Stimulated activated CD8-positive, alpha-beta memory T cell treated with anti-CD3 and anti-CD28 coated beads, Interleukin-15, amount 100 ng/mL, for 24 hours (primary cell): Measurements from ENCODE around the gene APOA5.
A peak's percentile ranks its signal among the peaks of the same experiment; 100 is the strongest.

Experiments
- DNase-seq: peaks from one replicate; pipeline ENCODE4 v3.0.0-alpha.2; 2020; ENCODE audit warnings: low read depth

APOA5 gene

DNA sequence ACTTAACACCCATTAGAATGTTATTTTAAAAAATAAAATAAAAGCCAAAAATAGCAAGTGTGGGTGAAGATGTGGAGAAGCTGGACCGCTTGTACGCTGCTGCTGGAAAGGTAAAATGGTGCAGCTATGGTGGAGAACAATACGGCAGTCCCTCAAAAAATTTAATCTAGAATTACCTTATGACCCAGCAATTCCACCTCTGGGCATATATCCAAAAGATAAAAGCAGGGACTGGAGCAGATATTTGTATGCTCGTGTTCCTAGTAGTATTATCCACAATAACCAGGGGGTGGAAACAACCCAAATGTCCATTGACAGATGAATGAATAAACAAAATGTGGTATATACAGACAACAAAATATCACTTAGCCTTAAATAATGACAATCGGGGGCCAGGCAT is 6.1 kb upstream of the APOA5 start:
- DNase-seq = no peak

DNA sequence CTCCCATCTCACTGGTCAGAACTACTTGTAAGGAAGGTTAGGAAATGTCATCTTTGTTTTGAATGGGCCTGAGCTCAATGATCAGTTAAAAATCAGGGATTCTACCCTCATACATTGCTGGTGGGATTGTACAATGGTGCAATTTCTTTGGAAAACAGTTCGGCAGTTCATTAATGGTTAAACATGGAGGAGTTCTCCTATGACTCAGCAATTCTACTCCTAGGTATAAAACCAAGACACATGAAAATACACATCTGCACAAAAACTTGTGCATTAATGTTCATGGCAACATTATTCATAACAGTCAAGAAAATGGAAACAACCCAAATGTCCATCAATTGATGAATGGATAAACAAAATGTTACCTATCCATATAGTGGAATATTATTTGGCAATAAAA is 4.9 kb upstream of the APOA5 start:
- DNase-seq = no peak

DNA sequence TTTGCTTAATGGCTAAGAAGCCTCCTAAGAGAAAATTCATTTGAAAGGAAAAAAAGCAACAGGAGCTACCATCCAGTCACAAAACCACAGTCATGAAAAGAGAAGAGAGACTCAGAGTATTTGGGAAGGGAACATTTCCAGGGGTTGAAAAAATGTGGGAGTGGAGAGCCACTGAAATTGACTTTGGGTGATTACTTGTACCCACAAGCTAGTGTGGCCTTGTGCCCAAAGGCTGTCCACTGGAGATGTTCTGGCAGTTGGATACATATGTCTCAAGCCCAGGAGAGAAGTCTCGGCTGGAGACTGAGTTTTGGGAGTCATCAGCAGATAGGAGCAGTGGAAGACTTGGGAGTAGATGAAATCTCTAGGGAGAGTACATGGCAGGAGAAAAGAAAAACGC is 3.2 kb upstream of the APOA5 start:
- DNase-seq = no peak

DNA sequence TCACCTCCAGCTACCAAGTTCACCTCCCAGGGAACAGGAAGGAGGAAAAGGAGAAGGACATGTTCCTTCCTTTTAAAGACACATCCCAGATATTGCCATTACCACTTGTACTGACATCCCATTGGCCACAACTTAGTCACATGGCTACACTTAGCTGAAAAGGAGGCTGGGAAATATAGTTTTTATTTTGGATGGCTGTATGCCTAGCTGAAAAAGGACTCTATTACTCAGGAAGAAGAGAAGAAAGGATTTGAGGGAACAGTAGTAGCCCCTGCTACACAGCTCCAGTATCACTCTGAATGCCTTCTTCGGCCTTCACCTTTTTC is 2.1 kb upstream of the APOA5 start:
- no peak for DNase-seq

DNA sequence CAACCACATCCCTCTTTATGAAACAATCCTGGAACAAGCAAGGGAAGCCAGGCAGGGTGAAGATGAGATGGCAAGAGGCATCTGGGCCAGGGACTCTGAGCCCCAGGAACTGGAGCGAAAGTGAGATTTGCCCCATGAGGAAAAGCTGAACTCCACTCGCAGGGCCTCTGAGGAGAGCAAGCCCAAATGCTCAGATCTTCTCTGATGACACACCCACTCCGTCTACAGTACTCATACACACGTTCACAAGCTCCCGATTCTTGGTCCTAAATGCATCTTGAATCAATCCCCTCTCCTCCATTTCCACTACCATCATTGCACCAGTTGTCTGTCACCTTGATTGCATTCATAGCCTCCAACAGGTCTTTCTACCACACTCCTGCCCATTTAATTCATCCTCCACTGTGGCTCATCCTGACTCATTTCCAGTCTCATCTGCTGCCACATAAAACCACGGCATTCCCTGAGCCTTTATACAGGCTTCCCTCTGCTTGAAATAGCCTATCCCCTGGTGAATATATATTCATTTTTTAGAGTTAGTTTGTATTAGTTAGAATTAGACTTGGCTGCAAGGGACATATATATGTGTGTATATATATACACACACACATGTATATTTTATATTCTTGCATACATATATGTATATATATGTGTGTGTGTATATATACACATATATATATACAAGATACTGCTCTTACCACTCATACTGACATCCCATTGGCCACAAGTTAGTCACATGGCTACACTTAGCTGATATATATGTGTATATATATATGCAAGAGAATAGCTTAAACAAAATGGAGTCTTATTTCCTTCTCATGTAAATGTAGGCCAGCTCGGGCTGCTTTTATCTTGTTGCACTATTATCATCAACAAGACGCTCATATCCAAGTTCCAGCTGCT is 1.4 kb upstream of the APOA5 start:
- DNase-seq = no peak

DNA sequence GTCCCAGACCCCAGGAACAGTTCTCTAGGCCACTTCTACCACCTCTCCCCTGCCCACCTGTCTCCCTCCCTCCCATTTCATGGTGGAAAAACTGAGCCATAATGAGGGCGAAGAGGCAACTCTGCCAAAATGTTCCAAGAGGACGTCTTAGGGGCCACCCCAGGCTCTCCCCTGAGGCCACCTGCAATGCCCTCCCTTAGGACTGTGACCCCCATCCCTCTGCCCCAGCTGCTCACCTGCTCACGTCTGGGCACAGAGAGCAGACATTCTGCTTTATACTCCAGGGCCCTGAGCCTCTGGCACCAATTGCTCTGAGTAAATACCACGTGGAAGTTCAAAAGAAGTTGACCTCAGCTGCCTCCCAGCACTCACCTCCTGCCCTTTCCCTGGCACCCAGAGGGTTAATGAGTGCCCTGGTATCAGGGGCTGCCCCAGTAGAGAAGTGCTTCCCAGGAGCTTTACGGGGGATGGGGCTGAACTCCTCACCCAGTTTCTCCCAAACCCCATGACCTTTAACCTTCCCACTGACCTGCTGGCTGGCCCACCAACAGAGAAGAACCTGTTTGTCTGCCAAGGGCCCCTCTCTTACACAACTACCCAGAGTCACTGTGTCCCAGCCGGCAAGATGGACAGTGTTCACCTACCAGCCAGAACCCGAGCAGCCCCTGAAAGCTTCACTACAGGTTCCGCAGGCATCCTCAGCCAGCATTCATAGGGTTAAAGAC is 627 bp upstream of the APOA5 start:
- DNase-seq = no peak

DNA sequence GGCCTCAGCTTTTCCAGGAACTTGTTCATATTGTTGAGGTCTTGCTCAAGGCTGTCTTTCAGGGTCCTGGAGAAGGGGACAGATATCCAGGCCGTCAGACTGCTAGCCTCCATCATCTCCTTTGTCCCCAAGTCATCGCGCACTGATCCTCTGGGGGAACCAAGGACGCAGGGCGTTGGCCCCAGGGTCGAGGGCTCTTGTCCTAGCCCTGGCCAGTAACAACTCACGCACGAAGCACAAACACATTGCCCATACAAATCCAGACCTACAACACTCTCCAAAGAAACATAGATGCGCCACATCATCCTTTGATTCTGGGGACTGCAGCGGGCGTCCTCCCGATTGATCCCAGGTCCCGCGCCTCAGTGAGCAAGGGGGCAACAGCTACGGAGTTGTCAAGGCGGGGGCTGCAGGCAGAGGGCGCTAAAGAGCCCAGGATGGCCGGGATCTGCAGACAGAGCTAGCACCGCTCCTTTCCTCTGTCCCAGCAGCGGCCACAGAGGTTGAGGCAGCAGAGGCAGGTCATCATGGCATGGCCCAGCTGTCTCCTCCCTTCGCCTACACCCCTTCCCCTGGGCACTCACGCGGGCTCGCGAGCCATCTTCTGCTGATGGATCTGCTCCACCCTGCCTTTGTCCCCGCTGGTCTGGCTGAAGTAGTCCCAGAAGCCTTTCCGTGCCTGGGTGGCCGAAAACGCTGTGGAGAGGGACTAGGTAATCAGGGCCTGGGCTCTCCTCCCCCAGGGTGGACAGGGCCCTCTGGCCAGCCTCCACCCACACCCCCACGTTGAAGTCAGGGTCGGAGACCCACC is 472 bp downstream of the APOA5 start:
- DNase-seq = peak; percentile 56

DNA sequence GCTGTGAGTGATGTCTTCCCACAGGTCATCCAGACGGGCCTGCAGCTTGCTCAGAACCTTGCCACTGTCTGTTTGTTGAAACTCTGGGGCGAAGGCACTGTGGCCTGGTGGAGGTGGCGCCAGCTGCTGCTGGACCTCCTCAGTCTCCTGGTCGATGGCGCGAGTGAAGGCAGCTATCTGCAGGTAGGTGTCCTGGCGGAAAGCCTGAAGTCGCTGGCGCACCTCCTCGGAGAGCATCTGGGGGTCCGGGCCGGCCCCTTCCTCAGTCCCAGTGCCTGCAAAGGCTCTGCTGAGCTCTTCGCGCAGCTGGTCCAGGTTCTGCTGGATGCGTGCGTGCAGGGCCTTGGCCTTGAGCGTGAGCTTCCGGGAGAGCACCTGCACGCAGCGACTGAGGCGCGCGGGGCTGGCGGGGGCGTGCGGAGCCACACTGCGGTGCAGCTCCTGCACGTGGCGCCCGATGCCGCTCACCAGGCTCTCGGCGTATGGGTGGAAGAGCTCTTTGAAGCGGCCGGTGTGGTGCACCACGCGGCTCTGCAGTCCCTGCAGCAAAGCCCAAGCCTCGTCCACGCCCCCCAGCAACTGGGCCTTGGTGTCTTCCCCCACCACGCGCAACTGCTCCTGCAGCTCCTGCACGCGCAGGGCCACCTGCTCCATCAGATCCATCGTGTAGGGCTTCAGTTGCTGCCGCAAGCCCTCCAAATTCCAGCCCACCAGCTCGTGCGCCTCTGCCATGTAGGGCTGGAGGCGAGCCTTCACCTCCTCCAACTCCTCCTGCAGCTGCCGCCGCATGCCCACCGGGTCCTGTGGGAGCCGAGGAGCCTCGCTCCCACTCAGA is 1.3 kb downstream of the APOA5 start:
- DNase-seq = no peak

DNA sequence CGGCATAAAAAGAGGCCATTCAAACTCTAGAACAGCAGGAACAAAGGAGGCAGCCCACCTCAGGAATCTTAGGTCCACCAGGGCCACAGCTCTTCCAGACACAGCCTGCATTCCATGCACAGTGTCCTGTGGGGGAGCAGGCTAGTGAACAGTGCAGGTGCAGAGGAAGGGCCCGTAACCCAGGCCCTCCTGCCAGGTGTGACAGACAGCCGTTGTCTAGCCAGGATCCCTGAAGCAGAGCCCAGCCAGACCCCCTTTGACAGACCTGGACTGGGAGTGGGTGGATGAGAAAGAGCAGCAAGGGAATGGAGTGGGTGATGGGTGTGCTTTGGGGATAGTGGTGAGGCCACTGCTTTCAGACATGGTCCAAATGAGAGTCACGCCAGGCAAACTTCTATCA is 2.7 kb downstream of the APOA5 start:
- DNase-seq = no peak

DNA sequence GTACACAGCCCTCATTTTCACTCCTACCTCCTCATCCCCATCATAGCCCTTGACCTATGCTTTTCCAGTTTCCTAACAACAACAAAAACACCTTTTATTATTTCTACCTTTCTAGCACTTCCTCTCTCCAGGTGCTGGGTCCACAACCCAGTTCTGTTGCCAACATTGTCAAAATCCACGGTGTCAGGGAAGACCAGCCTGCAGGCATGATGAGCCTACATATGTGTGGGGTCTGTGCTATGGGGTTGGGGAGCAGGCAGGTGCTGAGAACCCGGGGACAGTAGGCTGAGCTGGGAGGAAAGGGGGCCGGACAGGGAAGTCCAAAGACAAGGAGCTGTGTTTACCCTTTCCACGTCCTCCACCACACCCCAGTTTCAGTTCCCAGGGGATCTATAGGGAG is 3.1 kb downstream of the APOA5 start:
- DNase-seq = no peak

DNA sequence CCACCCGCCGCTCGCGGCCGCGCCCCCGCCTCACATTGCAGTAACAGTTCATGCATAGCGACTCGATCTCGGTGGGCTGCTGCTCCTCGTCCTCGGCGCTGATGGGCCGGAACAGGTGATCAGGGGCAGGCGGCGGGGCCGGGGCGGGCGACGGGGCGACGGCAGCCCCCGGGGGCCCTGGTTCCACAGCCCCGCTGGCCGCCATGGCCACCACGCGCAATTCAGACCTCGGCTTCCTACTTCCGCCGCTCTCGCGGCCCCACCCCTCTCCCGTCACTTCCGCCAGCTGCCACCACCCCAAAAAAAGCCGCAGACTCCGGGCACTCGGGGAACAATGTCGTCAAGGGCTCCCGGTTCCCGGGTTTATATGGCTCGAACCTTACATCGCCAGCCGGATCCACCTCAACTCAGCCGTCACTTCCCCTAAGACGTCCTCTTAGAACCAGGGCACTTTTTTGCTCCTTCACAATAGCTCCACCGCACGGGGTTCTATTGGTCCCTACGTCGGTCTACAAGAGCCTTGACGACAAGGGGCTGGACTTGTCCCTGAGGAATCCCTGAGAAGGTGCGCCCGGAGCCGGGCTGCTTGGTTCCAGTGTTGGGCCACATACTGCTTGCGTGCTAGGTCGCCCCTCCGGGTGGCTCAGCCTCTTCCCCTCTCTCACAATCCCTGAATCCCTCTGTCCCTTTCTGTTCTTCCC is 3.7 kb downstream of the APOA5 start, which contains the start of gene ZPR1:
ZPR1 (minus strand) TSS at position 238 of the 701 bp plus-strand sequence; CDS start at position 205, 33 bp downstream.
- peak; percentile 71 for DNase-seq

DNA sequence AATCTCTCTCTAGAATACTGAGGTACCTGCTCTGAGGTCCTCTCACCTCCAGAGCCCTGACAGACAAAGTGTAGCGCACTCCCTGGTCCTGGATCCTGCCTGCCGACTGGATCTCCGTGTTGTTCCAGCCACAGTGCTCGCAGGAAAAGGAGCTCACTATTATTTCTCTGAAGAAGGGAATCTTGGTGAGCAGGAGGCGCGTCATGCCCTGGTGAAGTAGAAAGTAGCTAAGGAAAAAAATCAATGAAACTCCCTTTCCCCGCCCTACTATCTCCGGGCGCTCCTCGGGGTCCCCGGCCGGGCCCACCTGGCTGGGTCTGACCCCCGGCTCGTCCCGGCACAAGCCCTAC is 4.3 kb downstream of the APOA5 start:
- no peak for DNase-seq

DNA sequence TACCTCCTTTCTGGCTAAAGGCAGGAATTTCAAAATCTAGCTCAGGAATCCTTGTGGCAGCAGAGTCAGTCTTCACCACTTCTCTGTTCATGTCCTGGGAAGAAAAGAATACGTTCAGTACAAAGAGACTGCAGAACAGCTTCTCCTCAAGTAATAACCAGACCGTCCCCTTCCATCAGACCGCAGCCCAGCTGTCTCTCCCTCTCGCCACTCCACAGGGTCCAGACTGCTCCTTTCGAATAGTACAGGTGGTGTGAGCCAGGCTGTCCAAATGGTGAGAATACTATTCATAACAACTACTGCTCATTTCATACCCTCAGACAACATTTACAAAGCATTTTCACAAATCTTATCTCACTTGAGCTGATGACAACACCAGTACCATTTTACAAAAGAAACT is 4.7 kb downstream of the APOA5 start:
- DNase-seq = no peak

DNA sequence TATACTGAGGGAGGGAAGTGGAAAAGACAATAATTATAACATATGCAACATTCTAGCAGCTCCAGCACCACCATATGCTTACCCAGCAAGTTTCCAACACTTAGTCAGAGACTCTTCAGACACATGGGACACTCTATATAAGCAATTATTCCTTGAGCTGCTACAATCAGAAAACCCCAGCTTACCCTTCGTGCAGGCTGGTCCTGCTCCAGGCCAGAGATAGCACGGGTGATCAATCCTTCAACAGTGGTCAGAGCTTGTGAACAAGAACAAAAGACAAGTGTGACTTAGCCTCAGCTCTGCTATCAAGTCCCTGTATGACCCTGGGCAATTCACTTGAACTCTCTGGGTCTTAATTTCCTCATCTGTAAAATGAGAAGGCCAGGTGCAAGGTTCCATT is 5.4 kb downstream of the APOA5 start:
- DNase-seq = no peak

DNA sequence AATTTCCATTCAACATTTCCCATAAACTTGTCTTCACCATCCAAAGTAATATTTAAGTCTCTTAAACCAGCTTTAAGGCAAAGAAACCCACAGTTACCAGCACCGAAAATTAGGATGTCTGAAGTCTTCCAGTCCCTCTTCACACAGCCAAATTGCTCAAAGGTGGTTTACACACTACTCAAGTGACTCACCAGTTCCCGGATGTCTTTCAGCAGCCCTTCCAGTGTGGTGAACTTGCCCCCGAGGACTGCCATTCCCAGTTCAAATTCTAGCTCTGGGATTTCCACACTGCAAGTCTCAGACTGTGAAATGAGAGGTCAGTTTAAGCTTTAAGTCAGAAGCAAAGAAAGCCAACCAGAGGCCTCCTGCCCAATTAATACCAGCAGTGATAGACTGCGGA is 9.0 kb downstream of the APOA5 start:
- no peak for DNase-seq

DNA sequence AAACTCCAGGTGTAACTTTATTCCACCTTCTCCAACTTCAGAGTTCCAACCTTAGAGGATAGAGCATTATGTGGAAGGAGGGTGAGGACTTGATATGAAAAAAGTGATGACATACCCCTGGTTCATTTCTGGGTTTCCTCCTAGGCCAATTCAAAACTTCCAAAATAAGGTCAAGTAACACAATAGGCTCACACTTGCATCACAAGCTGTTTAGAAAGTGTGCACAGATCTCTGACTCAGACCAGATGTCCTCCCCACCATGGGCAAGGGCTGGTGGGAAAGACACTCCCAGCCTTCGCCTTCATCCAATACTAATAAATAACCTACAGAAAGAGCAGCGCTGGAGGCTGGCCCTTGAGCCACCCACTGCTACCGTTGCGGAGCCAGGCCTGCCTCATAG is 13.1 kb downstream of the APOA5 start:
- DNase-seq = no peak

DNA sequence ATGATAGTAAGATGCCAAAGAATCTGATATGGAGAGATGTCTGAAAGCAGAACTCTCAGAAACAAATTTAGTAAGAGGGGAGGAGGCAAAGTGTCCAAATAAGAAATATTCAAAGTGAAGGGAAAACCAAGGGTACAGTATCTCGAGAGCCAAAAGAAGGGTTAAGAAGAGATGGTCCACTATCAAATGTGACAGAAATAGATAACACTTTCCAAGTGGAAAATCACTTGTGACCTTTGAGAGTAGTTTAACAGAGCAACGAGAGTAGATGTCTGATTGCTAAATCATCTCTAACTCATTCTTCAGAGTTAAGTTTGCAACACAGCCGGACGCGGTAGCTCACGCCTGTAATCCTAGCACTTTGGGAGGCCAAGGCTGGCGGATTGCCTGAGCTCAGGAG is 14.6 kb downstream of the APOA5 start:
- DNase-seq = no peak

DNA sequence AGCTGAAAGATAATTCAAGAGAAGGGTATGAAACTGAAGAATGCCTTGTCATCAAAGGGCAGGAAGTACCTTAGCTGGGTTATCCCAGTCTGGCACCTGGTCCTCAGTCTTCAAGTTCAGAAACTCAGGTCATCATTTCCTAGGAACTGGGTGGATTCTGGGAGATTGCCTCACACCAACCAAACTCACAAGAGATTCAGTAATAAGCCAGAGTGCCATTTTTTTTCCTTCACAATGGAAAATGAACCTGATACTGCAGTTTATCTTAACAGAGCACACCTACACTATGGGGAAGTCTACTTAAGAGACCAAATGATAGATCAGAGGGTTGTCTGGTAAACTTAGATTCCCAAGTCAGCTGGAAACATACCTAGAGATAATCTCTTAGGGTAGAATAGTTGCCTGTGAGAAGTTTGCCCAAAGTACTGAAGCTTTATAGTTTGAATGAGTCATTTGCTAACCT is 15.1 kb downstream of the APOA5 start:
- DNase-seq = no peak

DNA sequence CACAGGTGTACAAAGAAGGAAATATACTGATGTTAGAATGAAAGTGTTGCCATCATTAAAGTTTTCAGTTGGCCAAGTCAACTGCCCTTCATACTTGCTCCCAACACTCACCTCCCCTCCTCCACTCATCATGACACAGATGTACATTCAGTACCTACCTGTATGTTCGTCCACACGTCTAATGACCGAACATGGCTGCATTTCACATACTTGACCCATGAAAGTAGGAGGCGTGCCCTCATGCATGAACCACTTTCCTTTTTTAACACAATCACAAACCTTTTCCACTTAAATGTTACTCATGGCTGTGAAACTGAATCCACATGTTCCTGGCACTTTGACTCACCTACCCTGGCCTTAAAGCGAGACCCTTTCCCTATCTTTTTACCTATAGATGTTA is 15.7 kb downstream of the APOA5 start:
- no peak for DNase-seq

DNA sequence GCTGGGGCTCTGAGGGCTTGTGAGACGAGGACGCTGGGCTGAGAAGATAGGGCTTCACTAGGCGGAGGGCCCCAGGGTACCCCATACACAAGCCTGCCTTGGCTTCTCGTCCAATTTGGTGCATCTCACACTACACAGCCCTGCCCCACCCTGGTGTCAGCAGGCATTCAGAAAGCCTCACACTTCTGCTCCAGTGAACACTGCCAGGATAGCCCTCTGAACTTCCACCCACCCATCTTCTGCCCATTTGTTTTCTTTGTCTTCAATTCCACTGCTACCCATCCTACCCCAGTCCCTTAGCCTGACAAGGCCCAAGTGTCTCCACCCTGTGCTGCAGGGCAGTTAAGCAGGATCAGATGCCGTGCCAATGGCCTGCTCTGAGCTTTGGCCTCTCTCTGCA is 17.0 kb downstream of the APOA5 start:
- DNase-seq = no peak
